CD8-positive, alpha-beta memory T cell (primary cell): ENCODE data around the gene CDH12. TPM values are rescaled to one million over a fixed set of nuclear protein-coding genes. Genes with fewer than 3 reads are reported as not detected.
"Not testable (repeated sequence)": the region's sequence is repeated elsewhere in the genome, so short reads cannot be mapped to it uniquely, and the experiment has no call there.

Experiments
- CTCF ChIA-PET: fragments of 350-600 bp; sonication (Branson Sonifier 250); formaldehyde crosslinking; loops from one replicate; lab custom pipeline; 2021; ENCODE audit warnings: antibody characterized with exemption; lab: Charles Lee
- POLR2A ChIA-PET: fragments of 350-600 bp; sonication (Branson Sonifier 250); formaldehyde crosslinking; loops from one replicate; lab custom pipeline; 2021; ENCODE audit warnings: antibody characterized with exemption; lab: Charles Lee
- DNase-seq, 5 donors: peaks; one replicate each; pipeline versions ENCODE4 v3.0.0 to v3.0.0-alpha.2; 2020 to 2022; ENCODE audit warnings: mixed read lengths in 1 of 5
- H3K27ac ChIP-seq: one replicate; pipeline ENCODE4 v1.7.0; 2013; ENCODE audit warnings: low read depth, mild to moderate bottlenecking, low read length, moderate library complexity
- H3K27me3 ChIP-seq: 2 replicates; pipeline ENCODE4 v1.7.0; 2013; ENCODE audit warnings: low read length, mild to moderate bottlenecking; ENCODE audit not compliant: insufficient read depth, poor library complexity, severe bottlenecking
- H3K36me3 ChIP-seq: 2 replicates; pipeline ENCODE4 v1.7.0; 2013; ENCODE audit warnings: mild to moderate bottlenecking, low read length, moderate library complexity; ENCODE audit not compliant: insufficient read depth
- H3K4me1 ChIP-seq: 2 replicates; pipeline ENCODE4 v1.7.0; 2013; ENCODE audit warnings: mild to moderate bottlenecking, low read length, moderate library complexity; ENCODE audit not compliant: insufficient read depth
- H3K4me3 ChIP-seq: 2 replicates; pipeline ENCODE4 v1.7.0; 2013; ENCODE audit warnings: mild to moderate bottlenecking, low read length
- H3K9me3 ChIP-seq: 2 replicates; pipeline ENCODE4 v1.7.0; 2013; ENCODE audit warnings: mild to moderate bottlenecking, low read length
- H3K27ac Mint-ChIP-seq, 8 donors: one replicate each; pipeline ENCODE4 v1.8.0; 2020 to 2021; ENCODE audit warnings: mixed read lengths in 8 of 8, mild to moderate bottlenecking in 6 of 8, inconsistent platforms in 3 of 8, moderate library complexity in 3 of 8
- H3K27me3 Mint-ChIP-seq, 2 donors: one replicate each; pipeline ENCODE4 v1.8.0; 2020 to 2021; ENCODE audit warnings: mixed read lengths in 2 of 2, mild to moderate bottlenecking in 1 of 2, moderate library complexity in 1 of 2
- H3K36me3 Mint-ChIP-seq, 3 donors: one replicate each; pipeline ENCODE4 v1.8.0; 2020 to 2021; ENCODE audit warnings: mixed read lengths in 3 of 3, inconsistent platforms in 1 of 3, mild to moderate bottlenecking in 1 of 3
- H3K4me1 Mint-ChIP-seq, 3 donors: one replicate each; pipeline ENCODE4 v1.8.0; 2020 to 2021; ENCODE audit warnings: mixed read lengths in 3 of 3, inconsistent platforms in 1 of 3, mild to moderate bottlenecking in 1 of 3
- H3K4me3 Mint-ChIP-seq, 7 donors: one replicate each; pipeline ENCODE4 v1.8.0; 2020 to 2021; ENCODE audit warnings: mixed read lengths in 7 of 7, mild to moderate bottlenecking in 6 of 7, moderate library complexity in 4 of 7, inconsistent platforms in 2 of 7
- H3K9me3 Mint-ChIP-seq, 5 donors: one replicate each; pipeline ENCODE4 v1.8.0; 2020 to 2022; ENCODE audit warnings: mixed read lengths in 5 of 5, mild to moderate bottlenecking in 3 of 5, moderate library complexity in 2 of 5, inconsistent platforms in 1 of 5
- polyA plus RNA-seq: library from polyadenylated mRNA; unstranded; fragments of 300-500 nt; fragmentation: Illumina TruSeq; gene quantifications from one replicate; pipeline ENCODE4 v1.2.3, GENCODE V29; 2021
- total RNA-seq, 2 experiments: library from RNA; stranded (reverse); gene quantifications; one replicate each; pipeline ENCODE4 v1.2.3, GENCODE V29; 2021

The CDH12 gene
- total and polyA plus RNA-seq, 3 experiments from 2014 or later, result not detected

DNA sequence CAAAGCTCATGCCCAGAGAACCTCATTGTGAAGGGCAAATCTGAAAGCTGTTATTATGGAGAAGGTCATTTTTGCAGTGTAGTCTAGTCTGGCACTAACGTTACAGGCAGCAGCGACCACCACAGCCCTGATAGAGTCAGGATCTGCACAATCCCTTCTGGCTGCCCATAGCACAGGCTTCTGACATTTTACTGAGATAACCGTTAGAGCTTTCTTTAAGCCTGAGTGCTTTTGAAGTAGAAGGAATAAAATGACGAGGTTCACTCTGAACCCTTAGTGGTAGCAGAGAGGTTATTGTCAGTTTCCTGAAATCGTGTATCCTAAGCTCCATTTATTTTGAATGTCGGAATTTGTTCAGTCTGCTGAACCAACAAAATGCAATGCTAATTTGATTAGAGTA lies 505.1 kb downstream of the CDH12 start:
- Mint-ChIP-seq H3K9me3 (peaks cover 2 to 17% (median 4%) of the 10 kb centered on the region in 5 donors), H3K27me3 (no peaks in the 10 kb centered on the region), H3K4me1 (no peaks in the 10 kb centered on the region), H3K4me3 (no peak overlapping the region), H3K27ac (no peak overlapping the region), H3K36me3 (no peaks in the 10 kb centered on the region)
- Histone ChIP-seq H3K27me3 (no peaks in the 10 kb centered on the region), H3K4me1 (no peaks in the 10 kb centered on the region), H3K4me3 (no peak overlapping the region), H3K27ac (no peak overlapping the region), H3K9me3 (no peaks in the 10 kb centered on the region), H3K36me3 (no peaks in the 10 kb centered on the region)
- no peak for DNase-seq
- ChIA-PET POLR2A (no interaction called here), CTCF (no interaction called here)

DNA sequence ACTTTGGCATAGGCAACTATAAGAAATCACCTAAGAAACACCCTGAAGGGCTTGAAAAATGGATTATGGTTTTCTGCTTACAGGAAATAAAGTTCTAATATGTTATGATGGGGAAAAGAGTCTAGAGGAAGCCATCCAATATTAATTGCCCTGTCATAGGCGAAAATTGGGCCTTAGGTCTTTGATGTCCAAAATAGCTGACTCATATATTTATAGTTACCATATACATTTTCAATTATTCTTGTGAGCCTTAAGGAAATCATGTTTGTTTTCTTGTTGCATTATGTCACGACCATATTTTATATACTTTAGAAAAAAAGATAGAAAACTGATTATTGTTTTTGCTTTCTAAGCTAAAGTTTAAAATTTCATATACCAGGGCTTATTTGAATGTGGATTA lies 509.1 kb downstream of the CDH12 start:
- ChIA-PET POLR2A (no interaction called here), CTCF (no interaction called here)
- H3K9me3 Mint-ChIP-seq, result peaks cover 2 to 18% (median 5%) of the 10 kb centered on the region in 5 donors
- no peaks in the 10 kb centered on the region for H3K27me3 Mint-ChIP-seq
- Histone ChIP-seq H3K27ac (no peak overlapping the region), H3K4me1 (no peaks in the 10 kb centered on the region), H3K9me3 (no peaks in the 10 kb centered on the region), H3K27me3 (no peaks in the 10 kb centered on the region), H3K4me3 (no peak overlapping the region), H3K36me3 (no peaks in the 10 kb centered on the region)
- no peaks in the 10 kb centered on the region for H3K4me1 Mint-ChIP-seq
- no peak overlapping the region for H3K4me3 Mint-ChIP-seq
- DNase-seq, result no peak
- H3K36me3 Mint-ChIP-seq, result no peaks in the 10 kb centered on the region
- no peak overlapping the region for H3K27ac Mint-ChIP-seq

GRCh38 chr5:22341406-22341805 lies 511.7 kb downstream of the CDH12 start:
- H3K4me1 ChIP-seq, result no peaks in the 10 kb centered on the region
- Mint-ChIP-seq H3K36me3 (no peaks in the 10 kb centered on the region), H3K27me3 (no peaks in the 10 kb centered on the region), H3K4me1 (no peaks in the 10 kb centered on the region), H3K9me3 (peaks cover 4 to 21% (median 15%) of the 10 kb centered on the region in 5 donors), H3K27ac (no peak overlapping the region), H3K4me3 (no peak overlapping the region)
- H3K27ac ChIP-seq, result no peak overlapping the region
- no peak for DNase-seq
- no peak overlapping the region for H3K4me3 ChIP-seq
- ChIA-PET CTCF (no interaction called here), POLR2A (no interaction called here)
- H3K27me3 ChIP-seq, result no peaks in the 10 kb centered on the region
- H3K36me3 ChIP-seq, result no peaks in the 10 kb centered on the region
- H3K9me3 ChIP-seq, result no peaks in the 10 kb centered on the region

- peaks cover 25 to 51% (median 37%) of the 10 kb centered on the region in 5 donors for H3K9me3 Mint-ChIP-seq
- H3K36me3 ChIP-seq, H3K9me3 ChIP-seq, H3K4me1 Mint-ChIP-seq, H3K4me3 ChIP-seq, H3K27ac ChIP-seq, POLR2A ChIA-PET, H3K27me3 ChIP-seq, CTCF ChIA-PET, H3K4me1 ChIP-seq, H3K36me3 Mint-ChIP-seq, DNase-seq, H3K27ac Mint-ChIP-seq, H3K27me3 Mint-ChIP-seq, H3K4me3 Mint-ChIP-seq: not testable (repeated sequence)
Measured at GRCh38 chr5:22332949-22333348, 520.2 kb downstream of the CDH12 start.

DNA sequence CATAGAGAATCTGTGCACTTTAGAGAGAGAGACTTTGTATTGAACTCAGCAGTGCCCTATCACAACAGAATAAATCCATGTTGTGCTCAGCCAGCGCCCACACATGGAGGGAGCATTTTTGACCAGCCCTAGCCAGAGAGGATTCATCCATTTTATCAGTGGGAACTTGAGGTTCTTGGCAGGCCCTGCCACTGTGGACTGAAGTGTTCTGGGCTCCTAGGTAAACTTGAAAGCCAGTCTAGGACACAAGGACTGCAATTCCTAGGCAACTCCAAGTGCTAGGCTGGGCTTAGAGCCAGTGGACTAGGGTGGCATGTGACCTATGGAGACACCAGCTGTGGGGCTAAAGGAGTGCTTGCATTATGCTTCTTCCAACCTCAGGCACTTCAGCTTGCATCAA lies 523.5 kb downstream of the CDH12 start:
- Histone ChIP-seq H3K27me3 (no peaks in the 10 kb centered on the region), H3K9me3 (peaks cover 4% of the 10 kb centered on the region), H3K4me3 (no peak overlapping the region), H3K36me3 (no peaks in the 10 kb centered on the region), H3K27ac (no peak overlapping the region), H3K4me1 (no peaks in the 10 kb centered on the region)
- Mint-ChIP-seq H3K36me3 (peaks cover 0 to 2% (median 0%) of the 10 kb centered on the region in 3 donors), H3K27me3 (peaks cover 0 to 2% of the 10 kb centered on the region in 2 donors), H3K4me3 (no peak overlapping the region), H3K27ac (no peak overlapping the region), H3K4me1 (no peaks in the 10 kb centered on the region), H3K9me3 (peaks cover 18 to 33% (median 25%) of the 10 kb centered on the region in 5 donors)
- POLR2A ChIA-PET, result no interaction called here
- CTCF ChIA-PET, result no interaction called here
- no peak for DNase-seq

DNA sequence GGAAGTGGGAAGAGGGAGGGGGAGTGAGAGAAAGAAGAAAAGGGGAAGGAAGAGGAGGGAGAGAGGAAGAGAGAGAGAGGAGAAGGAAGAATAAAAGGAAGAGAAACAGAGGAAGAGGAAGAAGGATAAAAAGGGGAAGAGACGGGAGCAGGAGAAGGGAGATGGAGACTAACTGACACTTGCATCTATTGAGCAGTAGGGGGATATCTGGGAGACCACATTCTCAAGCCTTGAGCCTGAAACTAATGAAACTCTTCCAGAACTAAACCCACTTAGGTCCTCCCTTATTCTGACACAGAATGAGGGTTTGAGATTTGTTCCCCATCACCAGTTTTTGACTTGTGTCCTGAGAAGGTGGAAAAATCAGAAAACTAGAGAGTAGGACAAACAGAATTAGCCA lies 533.3 kb downstream of the CDH12 start:
- Histone ChIP-seq H3K27ac (no peak overlapping the region), H3K9me3 (no peaks in the 10 kb centered on the region), H3K36me3 (no peaks in the 10 kb centered on the region), H3K4me3 (no peak overlapping the region), H3K27me3 (no peaks in the 10 kb centered on the region), H3K4me1 (no peaks in the 10 kb centered on the region)
- CTCF ChIA-PET, result no interaction called here
- POLR2A ChIA-PET, result no interaction called here
- Mint-ChIP-seq H3K27me3 (no peaks in the 10 kb centered on the region), H3K27ac (no peak overlapping the region), H3K9me3 (peaks cover 5 to 22% (median 12%) of the 10 kb centered on the region in 5 donors), H3K4me3 (no peak overlapping the region), H3K36me3 (no peaks in the 10 kb centered on the region), H3K4me1 (no peaks in the 10 kb centered on the region)
- DNase-seq, result no peak

GRCh38 chr5:22316294-22316693 lies 536.9 kb downstream of the CDH12 start:
- peaks cover 11 to 27% (median 14%) of the 10 kb centered on the region in 5 donors for H3K9me3 Mint-ChIP-seq

GRCh38 chr5:22315052-22315451 lies 538.1 kb downstream of the CDH12 start:
- H3K4me1 ChIP-seq, H3K4me3 Mint-ChIP-seq, H3K27me3 ChIP-seq, H3K9me3 ChIP-seq, H3K36me3 ChIP-seq, H3K27ac ChIP-seq, H3K36me3 Mint-ChIP-seq, H3K4me3 ChIP-seq, H3K27ac Mint-ChIP-seq, H3K4me1 Mint-ChIP-seq, DNase-seq, CTCF ChIA-PET, H3K27me3 Mint-ChIP-seq, POLR2A ChIA-PET: not testable (repeated sequence)
- peaks cover 6 to 27% (median 9%) of the 10 kb centered on the region in 5 donors for H3K9me3 Mint-ChIP-seq

More at GRCh38 chr5:22316294-22316693, 536.9 kb downstream of the CDH12 start:
- Histone ChIP-seq H3K27ac (no peak overlapping the region), H3K9me3 (no peaks in the 10 kb centered on the region), H3K4me1 (no peaks in the 10 kb centered on the region), H3K27me3 (no peaks in the 10 kb centered on the region), H3K4me3 (no peak overlapping the region), H3K36me3 (no peaks in the 10 kb centered on the region)
- H3K4me1 Mint-ChIP-seq, result no peaks in the 10 kb centered on the region
- H3K36me3 Mint-ChIP-seq, result no peaks in the 10 kb centered on the region
- H3K4me3 Mint-ChIP-seq, result no peak overlapping the region
- no peaks in the 10 kb centered on the region for H3K27me3 Mint-ChIP-seq
- CTCF ChIA-PET, result interaction anchor here (0.8 kb wide), 1 partner anchor 10 kb away, joined by 3 read pairs; no protein-coding TSS in a partner anchor
- H3K27ac Mint-ChIP-seq, result no peak overlapping the region
- no peak for DNase-seq
- POLR2A ChIA-PET, result no interaction called here

DNA sequence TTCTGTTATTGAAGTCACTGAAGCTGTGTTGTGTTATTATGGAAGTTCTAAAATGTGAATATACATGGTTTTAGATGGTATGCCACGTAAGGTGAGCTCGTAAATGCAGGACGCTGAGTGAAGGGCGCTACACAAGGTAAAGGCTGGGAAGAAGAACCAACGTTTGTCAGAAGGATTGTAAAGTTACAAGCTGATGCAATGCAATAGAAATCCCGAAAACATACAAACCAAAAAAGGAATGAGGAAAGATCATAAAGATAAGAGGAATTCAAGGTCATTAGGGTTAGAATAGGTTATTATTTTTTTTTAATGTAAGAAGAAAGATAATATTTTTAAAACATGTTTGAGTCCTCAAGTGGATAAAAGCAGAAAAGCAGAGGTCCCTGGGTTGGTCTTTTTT lies 538.6 kb downstream of the CDH12 start:
- CTCF ChIA-PET, result no interaction called here
- Histone ChIP-seq H3K27ac (no peak overlapping the region), H3K27me3 (no peaks in the 10 kb centered on the region), H3K4me3 (no peak overlapping the region), H3K9me3 (no peaks in the 10 kb centered on the region), H3K4me1 (no peaks in the 10 kb centered on the region), H3K36me3 (no peaks in the 10 kb centered on the region)
- Mint-ChIP-seq H3K4me1 (no peaks in the 10 kb centered on the region), H3K9me3 (peaks cover 6 to 22% (median 9%) of the 10 kb centered on the region in 5 donors), H3K36me3 (no peaks in the 10 kb centered on the region), H3K27ac (no peak overlapping the region), H3K4me3 (no peak overlapping the region), H3K27me3 (no peaks in the 10 kb centered on the region)
- no peak for DNase-seq
- POLR2A ChIA-PET, result no interaction called here
